Smooth muscle cell of the brain vasculature (primary cell): Measurements from ENCODE around the gene INSYN1.
"Not testable (repeated sequence)": the region's sequence is repeated elsewhere in the genome, so short reads cannot be mapped to it uniquely, and the experiment has no call there.

Experiments
- DNase-seq: peaks from one replicate; pipeline ENCODE4 v3.0.0-alpha.2; 2012; ENCODE audit warnings: low read depth, low spot score

Gene INSYN1

DNA sequence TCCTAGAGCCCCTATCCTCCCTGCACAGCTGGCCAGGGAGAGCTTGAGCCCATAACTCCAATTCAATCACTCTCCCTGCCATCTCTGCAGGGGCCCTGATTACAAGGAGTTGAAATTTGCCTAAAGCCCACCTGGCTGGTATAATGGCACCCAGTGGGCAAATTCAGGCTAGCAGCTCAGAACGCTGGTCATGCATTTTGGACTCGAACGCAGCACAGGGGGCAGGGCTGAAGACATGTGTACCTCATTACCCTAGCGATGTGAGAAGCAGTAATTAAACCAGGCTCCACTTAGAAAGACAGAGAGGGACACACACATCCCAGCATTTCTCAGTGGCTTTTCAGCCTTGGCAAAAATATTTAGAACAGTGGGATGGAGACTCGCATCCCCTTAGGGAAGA, 3.2 kb downstream of the INSYN1 start:
- no peak for DNase-seq

DNA sequence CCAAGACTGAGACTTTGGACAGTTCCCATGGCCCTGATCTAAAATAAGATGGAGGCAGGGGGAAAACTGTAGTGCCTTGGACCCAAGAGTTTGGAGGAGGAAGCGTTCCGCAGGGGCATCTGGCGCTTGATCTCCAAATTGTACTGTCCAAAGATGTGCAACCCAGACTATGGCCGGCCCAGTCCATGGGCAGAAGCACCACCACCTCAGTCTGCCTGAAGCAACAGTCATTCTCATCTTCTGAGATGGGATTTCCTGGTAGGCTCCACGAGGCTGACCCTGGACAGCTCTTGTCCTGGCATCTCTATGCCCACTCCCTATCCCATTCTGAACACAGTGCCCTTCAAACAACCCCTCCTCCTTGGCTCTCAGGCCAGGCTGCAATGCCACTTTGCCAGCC, 3.6 kb downstream of the INSYN1 start:
- DNase-seq = no peak

GRCh38 chr15:73748730-73749129, 4.4 kb downstream of the INSYN1 start:
- DNase-seq = no peak

DNA sequence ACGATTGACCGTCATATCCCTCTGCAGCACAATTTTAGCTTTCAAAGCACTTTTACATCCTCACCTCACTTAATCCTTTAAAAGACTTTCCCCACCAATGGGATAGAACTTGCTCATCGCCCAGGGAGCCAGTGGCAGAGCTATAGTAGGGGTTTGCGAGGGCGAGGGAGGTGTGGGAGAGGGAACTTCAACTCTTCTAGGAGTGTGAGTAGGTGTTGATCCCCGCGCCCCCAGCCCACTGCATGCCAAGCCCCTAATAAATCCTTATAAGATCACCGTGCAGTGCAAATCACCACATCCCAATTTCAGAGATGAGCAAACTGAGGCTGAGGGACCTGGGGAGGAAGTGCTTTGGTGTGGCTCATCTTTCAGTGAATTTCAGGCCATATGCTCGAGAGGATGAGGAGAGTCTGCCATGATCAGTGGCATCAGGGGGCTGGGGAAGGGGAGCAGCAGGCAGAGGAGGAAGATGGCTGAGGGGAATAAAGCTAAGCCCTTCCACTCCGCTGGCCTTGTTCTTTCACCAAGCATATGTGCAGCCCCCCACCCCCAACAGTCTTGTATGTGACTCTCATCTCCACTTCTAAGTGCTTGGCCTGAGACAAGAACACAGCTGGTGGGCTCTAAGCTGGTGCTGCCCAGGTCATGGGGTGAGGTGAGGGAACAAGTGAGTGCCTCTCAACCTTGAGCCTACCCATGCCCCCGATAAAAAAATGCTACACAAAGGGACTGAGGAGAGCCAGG, 5.1 kb downstream of the INSYN1 start:
- no peak for DNase-seq

- no peak for DNase-seq
These were observed 6.3 kb downstream of the INSYN1 start for GRCh38 chr15:73746883-73747282.

DNA sequence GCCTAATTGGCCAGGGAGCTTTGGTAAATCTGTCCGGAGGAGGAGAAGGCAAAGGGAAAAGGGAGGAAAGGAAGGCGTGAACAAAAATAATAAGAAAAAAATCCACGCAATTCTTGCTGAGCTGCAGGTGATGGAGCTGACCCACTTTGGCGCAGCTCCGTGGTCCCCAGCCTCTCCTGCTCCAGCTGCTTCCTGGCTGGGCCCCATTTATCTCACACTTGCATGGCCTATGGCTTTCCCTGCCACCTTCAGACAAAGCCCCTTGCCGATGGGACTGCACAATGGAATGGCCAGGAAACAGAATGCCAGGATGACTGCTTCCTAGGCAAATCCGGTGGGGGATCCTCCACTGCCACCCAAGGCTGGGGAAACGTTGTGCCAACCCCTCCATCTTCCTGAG, 6.9 kb downstream of the INSYN1 start:
- no peak for DNase-seq

GRCh38 chr15:73745073-73745472, 8.1 kb downstream of the INSYN1 start:
- DNase-seq = no peak

DNA sequence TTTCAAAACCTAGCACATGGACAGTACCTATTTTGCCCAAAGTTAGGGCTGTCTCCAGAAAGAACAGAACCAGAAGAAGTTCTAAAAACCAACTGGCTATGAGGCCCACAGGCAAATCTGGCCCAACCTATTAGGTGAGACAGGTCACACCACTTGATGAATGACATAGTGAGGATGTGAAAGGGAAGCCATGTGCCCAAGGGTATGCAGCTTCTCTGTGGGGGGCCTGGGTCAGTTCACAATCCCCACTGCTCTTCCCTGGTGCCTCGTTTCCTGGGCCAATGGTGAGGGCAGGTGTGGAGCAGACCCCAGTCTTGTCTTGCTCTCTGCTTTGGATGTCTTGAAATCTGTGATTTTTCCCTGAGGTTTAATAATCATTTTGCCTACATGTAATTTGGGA, 8.9 kb downstream of the INSYN1 start:
- no peak for DNase-seq

DNA sequence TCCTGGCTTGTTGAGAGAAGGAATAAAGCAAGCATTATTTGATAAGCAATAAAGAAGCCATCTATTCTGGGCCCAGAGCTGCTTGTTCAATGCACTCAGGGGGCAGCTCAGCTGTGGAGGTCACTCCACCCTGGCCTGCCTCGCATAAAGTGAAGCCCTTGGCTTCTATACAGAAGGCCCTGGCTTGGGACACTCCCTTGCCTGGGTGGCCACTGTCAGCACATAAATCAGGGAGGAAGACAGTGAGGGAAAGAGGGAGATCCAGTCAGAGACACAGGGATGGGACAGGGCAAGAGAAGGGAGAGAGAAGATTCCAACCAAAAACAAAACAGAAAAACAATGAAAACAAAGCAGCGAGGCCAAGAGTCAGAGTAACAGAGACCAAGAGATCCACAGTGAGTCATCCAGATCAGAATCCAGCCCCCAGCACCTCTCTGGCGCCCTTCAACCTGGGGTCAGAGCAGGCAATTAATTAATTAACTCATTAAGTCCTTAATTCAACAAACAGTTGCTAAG, 11.8 kb downstream of the INSYN1 start:
- DNase-seq = no peak

DNA sequence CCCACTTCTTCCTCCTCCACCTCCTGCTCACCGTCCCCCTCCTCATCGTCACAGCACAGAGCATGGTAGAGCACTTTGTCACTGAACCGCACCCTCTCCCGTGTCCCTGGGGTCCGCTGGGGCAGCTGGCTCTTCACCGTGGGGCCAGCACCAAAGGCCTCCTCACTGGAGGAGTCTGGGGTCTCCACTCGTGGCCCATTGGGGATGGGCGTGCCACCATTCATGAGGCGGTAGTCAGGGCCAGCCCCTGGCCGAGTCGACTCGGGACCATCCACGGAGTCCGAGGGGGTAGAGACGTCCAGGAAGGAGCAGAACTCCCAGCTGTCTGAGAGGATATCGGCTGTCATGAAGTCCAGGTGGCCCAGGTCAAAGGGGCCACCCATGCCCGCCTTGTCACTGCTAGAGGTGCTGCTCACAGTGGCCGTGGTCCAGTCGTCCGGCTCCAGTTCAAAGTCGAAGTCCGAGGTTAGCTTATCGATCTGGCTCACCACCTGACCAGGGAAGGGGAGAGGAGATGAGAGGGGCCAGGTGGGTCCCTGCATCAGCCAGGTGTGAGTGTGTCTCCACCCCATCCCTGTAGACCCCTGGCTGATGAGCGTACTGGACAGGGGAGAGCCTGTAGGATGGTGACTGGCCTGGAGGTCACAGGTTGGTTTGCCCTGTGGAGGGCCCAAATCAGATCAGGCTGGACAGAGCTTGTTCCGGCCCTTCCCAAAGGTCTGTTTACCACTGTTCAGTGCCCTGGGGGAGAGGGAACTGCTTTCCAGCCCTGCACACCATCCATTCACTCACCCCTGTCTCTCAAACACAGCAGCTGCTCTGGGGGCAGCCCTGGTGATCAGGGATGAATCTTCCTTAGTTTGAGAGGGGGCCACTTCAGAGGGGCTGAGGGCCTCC, 12.8 kb downstream of the INSYN1 start:
- DNase-seq = no peak

DNA sequence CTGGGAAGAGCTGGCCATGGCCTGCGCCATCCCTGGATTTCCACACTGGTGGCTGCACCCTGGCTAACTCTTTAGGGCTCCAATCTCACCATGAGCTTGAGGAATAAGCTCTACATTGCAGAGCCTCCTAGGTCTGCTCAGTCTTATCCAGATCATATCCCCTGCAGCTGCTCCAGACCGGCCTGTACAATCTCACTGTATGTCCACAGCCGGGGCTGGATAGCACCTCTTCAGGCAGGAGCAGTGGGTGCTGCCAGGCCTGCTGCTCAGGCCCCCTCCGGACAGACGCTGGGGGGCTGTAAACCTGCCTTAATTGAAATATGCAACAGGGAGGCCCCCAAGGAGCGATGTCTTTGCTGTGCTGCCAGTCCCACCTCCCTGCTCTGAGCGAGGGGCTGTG, 15.6 kb downstream of the INSYN1 start:
- DNase-seq = no peak

DNA sequence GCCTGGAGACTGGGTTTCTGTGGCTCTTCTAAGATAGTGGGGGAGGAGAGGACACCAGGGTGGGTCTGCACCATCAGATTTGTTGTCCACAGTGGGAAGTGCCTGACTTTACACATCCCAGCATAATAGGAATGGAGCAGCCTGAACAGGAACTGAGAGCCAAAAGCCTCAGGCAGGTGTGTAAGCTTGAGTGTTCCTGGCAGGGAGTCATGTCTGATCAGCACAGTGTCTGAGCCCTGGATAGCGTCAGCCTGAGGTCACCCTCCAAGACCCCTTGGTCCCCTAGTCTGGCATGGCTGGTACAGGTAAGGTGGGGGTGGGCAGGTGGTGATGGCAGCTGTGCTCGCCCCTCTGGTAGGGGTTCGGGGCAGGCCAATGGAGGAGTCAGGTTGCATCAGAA, 20.2 kb downstream of the INSYN1 start:
- no peak for DNase-seq

DNA sequence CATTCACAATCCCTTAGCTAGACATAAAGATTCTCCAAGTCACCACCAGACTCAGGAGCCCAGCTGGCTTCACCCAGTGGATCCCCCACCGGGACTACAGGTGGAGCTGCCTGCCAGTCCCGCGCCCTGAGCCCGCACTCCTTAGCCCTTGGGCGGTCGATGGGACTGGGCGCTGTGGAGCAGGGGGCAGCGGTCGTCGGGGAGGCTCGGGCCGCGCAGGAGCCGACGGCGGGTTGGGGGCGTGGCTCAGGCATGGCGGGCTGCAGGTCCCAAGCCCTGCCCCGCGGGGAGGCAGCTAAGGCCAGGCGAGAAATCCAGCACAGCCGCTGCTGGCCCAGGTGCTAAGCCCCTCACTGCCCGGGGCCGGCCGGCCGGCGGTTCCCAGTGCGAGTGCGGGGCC, 21.1 kb downstream of the INSYN1 start:
- not testable (repeated sequence) for DNase-seq

DNA sequence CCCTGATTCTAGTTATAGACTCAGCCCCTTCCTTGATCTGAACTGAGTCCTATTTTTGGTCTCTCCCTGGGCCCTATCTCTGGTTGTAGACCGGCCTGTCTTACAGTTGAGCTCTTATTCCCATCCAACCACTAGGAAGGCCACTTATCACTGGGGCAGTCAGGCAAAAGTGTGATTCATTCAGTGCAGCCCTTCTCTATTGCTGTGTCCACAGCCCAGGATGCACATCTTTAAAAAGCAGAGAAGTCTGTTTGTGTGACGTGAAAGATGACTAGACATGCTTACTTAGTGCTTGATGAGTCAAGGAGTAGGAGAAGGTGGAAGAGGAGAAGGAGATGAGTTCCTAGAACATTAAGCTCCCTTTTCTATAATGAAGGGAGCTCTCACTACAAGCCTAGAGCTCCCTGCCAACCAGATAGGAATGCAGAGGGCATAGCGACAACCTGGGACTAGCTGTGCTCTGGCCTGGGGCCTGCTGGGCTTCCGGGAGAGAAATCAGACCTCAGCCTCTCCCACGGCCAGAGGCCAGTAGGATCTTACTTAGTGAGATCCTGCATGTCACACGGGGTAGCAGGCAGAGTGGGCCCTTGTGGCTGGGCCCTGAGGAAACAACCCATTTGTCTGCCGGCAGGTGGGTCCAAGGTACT, 25.7 kb downstream of the INSYN1 start:
- DNase-seq = no peak

DNA sequence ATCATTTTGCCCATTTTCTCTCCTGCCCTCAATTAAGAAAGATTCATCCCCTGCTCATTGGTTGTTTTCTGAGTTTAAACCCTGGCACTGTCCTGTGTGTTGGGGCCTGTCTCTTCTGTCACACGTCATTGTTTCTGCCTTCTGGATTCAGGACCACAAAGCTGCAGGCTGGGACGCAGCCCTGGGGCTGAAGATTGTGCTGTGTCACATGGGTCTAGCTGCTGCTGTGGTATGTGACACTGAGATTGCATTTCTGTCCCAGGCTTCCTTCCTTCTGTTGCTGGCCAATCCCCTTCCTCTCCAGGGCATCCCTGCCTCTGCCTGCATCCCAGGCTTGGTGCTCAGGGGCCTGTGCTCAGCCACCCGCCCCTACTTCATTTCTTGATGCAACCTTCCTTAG, 28.9 kb downstream of the INSYN1 start:
- no peak for DNase-seq

DNA sequence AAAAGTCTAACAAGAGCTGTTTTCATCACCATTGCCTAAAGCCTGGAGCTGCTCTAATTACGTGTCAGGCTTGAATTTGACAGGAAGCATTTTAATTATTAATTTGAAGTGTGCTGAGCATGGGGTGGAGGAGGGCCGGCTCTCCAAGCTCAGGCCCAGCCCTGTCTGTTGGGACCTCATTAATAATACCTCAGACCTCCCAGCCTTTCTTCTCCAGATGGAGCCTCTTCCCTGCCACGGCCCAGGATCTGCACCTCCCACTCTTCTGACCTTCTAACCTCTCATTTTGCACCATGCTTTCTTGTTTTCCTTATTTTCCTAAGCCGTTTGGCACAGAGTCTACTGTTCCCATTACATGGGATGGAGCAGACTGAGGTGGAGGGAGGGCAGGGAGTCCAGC, 30.0 kb downstream of the INSYN1 start:
- no peak for DNase-seq

GRCh38 chr15:73722425-73722824, 30.7 kb downstream of the INSYN1 start:
- DNase-seq = no peak

GRCh38 chr15:73718694-73719093, 34.5 kb downstream of the INSYN1 start:
- no peak for DNase-seq

GRCh38 chr15:73717802-73718201, 35.3 kb downstream of the INSYN1 start:
- no peak for DNase-seq

GRCh38 chr15:73717206-73717605, 35.9 kb downstream of the INSYN1 start:
- DNase-seq = no peak

DNA sequence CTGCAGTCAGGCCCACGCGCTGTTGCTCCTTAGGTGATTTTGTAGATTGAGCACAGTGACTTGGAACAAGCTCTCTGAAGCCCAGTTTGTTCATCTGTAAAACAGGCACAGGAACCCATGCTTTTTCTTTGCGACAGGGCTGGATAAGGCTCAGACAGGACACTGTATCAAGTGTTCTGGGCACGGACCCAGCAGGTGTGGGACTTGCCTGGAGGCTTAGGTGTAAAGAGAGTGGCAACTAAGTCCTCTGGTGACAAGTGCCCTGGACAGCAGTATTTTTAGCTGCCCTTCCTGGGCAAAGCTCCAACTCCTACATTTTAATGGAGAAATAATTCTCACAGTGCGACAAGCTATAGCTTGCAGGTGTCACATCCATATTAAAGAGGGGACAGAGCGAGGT, 36.7 kb downstream of the INSYN1 start:
- DNase-seq = no peak

- DNase-seq = no peak
These were observed 37.7 kb downstream of the INSYN1 start for GRCh38 chr15:73715417-73715816.
